Forelimb muscle (tissue), 1 donor: ENCODE data around the gene LHFPL2. TPM values are rescaled to one million over a fixed set of nuclear protein-coding genes. Genes with fewer than 3 reads are reported as not detected.

Experiments used
- DNase-seq: peaks from one replicate; pipeline ENCODE4 v3.0.0-alpha.2; 2013; ENCODE audit warnings: low read depth
- polyA plus RNA-seq: library from polyadenylated mRNA; unstranded; fragments of 120-200 nt; gene quantifications from one replicate; pipeline ENCODE4 v1.2.1, GENCODE V29; 2013; ENCODE audit not compliant: insufficient read length

The LHFPL2 gene
- polyA plus RNA-seq, 1 donor = 48.3 TPM

DNA sequence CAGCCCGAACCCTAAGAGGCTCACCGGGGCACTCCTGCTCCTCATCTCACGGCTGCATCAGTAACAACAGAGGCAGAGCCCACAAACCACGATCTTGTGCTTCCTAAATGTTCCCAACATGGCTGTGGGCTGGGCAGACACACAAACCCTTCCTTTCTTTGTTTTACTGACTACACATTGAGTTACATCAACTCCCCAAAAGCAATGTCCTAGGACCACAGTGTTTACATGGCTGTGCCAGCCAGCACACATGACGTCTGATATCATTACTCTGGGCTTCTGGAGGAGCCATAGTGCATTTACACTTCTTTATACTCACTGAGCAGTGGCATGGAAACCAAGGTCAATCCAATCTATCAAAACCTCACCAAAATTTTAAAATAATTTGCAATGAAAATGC, 101.4 kb downstream of the LHFPL2 start:
- no peak for DNase-seq

DNA sequence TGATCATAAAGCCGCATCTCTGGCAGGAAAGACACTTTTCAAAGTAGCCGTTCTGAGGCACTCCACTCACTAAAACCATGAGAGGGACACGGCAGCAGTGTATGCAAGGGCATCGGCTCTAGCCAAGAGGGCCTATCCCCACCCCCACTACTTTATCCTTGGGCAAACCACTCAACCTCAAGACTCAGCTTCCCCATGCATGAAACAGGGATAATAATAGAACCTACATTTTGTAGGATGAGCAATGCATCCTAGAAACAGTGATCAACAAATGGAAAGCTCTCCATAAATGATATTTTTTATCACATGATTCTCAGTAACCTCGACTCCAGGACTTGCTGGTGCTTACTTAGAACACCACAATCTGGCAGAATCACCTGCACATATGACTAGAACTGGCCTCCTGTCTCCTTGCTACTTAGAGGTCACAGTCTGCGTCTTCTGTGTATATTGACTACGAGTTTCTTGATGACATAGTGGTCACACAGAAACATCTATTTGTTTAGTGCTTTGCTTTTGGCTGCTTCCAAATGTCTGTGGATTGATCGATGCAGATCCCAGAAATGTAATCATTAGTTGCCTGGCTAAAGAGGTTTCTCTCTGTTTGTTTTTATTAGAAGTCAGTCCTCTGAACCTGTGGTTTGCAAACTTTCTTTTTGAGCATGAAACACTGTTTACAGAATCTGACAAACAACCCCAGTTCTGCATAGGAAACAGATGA, 102.1 kb downstream of the LHFPL2 start:
- no peak for DNase-seq

DNA sequence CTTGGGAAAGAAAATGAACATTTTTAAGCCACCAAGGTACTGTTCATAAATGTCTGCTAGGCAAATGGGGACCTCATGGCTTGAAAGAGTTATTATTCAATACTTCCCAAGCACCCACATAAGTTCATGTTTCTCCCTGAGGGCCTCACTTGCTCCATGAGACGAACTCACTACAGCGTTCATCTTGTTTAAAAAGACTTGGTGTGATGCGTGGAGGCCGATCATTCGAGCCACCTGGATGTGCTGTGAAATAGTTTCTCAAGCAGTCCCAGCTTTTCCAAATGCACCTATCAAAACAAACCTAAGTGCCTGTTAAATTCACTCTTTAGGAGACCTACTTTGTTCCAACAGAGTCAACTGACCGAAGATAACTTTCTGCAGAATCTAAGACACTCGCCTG, 103.2 kb downstream of the LHFPL2 start:
- DNase-seq = no peak

DNA sequence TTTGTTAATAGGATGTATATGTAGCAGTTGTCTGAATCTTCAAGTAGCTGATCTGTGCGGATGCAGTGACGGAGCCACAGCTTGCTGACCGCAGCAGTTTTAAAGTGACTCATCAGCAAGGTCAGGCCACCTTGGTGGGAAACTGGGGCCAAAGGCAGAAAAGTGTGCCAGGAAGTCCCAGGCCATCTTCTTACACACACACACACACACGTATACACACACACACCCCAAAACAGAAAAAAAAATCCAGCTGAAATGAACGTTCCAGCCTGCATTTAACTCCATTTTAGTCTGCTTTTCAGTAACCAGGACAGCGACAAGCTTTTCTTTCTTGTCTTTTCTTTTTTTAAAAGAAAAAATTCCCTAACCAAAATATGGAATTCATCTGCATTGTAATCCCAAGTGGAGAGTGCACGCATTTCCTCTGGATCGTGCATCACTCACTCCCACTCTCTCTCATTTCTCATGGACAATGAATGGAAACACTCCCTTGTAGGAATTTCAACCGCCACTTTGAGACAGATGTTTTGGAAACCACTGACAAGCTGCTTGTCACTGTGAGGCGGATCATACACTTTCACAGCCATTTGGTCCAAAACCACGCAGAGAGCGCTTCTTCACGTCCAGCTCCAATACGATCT, 103.9 kb downstream of the LHFPL2 start:
- DNase-seq = peak; percentile 82

DNA sequence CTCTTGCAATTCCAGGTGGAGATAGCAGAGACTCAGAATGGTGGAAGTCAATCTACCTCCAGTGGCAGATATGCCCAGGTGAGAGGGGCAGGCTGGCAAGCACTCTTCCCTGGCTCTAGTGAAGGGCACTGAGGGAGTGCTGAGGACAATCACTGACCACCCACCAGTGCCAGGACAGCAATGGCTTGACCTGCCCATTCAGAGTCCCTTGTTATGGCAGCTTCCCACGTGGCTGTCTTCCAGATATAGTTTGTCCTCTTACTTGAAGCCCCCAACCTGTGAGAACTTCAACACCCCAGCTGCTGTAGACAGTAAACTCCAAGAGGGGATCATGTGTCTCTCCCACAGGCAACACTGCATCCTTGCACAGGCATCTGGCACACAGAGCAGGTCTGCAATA, 104.7 kb downstream of the LHFPL2 start:
- no peak for DNase-seq

DNA sequence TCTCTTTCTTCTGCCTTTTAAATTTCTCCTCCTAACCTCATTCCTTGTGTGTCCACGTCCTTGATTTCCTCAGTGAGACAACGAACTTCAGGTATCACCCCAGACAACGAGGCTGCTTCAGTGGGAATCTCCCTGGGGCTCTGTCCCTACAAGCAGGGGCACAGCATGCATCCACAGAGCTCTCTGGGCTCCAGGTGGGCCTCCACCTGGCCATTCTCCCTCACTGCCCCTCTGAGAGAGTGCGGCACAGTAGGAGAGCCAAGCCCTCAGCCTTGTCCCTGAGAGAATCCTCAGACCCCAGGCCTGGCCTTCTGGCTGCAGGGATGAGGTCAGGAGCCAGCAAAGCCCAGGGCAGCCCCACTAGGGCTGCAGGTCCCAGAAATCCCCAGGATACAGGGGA, 105.3 kb downstream of the LHFPL2 start:
- no peak for DNase-seq

DNA sequence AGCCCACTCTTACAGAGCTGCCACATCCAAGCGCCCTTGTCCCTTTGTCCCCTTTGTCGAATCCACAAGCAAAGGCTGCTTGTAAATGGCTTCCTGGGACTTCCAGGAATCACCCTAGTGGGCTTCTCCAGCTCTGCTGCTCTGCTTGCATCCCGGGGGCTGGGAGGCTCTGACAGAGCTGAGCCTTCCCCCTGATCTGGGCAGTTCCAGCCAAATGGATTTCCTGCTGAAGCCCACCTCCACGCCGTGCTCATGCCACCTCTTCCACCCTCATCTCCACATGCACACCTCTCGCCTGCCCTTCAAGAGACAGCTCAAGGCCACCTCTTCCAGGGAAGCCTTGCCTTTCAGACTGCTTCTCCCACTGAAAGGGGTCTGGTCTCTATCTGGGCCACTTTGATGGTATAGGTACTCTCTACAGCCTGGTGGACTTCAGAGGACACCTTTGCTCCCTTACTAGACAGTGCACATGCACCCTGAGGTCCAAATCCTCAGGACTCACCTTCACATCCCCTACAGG, 106.2 kb downstream of the LHFPL2 start:
- DNase-seq = no peak

DNA sequence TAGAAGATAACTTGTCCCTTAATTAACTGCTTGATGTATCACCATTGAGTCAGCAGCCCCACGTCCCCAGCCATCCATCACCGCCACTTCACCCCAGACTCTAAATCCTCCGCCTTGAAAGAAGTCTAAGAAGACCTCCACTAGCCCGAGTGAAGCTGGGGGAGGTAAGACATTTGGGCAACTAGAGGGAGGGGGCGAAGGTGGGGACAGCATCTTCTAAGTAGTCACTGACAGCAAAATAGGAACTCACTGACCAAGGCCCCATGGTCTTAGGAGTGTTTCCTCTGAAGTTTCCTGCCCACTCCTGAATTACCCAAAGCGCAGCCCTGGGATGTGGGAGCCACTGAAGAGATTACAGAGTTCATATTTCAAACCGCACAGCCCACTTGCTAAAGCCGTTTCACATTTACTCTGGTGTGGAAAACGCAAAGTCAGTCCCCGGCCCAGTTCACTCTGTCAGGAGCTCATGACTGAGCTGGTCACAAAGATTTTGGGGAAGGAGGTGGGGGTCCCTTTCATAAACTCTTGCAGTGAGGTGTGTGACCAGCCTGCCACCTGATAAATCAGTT, 107.4 kb downstream of the LHFPL2 start:
- DNase-seq = no peak

DNA sequence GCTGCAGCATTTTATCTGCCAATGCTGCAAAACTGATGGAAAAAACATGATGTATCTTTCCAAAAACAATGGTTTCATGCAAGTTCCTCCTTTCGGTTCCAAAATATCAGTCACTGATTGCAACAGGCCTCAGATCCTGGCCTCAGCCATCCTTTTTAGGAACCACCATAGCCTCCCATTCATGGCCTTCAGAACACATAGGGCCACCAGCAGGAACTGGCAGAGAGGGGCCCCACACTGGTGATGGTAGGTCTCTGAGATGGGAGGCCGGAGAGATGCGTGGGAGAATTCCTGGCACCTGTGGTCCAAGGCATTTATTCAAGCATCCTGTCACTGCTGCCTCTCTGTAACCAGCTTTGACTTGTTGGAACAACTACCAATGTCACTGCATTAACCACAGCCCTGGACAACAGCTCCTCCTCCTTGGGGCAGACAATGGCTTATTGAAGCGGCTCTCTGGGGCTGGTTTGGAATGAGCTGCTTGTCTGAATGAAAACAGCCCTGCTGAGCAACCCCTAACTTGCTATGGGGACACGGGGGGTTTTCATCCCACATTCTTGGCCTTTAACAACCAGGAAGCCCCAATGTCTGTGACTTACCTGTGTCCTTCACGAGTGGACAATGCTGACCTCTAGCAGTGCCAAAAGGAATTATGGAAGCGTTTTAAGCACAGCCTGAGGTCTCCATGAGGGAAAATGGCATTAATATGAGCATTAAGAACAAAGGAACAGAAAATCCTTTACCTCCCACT, 108.1 kb downstream of the LHFPL2 start:
- no peak for DNase-seq

DNA sequence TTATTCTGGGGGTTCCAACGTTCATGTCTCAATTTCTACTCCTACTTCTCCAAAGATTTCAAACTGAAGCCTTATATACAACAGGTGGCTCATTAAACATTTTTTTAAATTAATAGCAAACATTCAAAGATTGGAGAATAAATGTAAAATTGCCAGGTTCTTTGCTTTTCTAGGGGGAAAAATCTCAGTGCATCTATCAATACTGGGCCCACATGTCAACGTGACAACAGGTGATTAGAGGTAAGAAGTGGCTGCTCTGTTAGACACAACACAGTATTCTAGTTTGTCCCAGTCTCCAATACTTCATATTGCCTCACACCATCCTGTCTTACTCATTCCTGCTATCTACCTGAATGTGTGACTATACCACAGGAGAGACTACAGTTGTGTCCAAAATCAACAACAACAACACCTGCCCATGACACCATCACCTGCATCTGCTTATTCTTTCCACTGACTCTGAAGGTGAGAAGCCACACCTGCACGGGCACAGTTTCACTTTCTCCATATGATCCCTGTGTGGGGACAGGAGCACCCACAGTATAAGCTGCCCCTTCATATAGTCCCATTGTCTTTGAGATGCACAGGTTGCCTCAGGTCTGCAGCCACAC, 110.2 kb downstream of the LHFPL2 start:
- no peak for DNase-seq

DNA sequence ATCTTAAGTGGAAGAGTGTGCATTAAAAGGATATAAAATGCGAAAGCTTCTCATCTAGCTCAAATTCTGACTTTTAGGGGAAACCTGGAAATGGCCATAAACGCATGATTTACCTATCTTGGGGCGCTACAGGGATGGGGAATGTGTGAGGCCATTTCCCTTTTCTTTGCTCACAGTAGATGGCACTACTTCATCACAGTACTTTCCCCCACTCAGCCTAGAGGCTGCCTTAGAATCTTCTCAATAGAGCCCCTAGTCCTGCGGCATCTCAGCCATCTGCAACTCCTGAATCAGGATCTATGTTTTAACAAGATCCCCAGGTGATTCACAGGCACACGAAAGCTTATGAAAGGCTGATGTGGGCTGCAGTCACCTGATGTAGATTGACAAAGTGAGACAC, 110.8 kb downstream of the LHFPL2 start:
- DNase-seq = no peak

DNA sequence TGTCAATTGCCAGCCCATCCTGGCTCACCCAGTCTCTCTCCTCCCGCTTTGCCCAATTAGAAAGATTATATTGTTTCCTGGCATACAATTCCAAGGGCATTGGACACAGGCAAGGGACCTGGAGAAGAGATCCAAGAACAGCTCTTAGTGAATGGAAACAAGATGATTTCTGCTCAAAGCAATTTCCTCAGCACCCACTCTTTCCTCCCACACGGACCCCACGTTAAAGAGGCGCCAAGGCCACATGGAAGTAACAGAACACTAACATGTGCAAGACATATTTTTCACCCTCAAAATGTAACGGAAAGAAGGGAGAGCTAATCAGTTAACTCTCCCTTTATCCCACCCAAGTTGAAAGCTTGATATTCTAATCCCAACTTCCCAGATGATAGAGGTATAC, 111.2 kb downstream of the LHFPL2 start:
- no peak for DNase-seq

DNA sequence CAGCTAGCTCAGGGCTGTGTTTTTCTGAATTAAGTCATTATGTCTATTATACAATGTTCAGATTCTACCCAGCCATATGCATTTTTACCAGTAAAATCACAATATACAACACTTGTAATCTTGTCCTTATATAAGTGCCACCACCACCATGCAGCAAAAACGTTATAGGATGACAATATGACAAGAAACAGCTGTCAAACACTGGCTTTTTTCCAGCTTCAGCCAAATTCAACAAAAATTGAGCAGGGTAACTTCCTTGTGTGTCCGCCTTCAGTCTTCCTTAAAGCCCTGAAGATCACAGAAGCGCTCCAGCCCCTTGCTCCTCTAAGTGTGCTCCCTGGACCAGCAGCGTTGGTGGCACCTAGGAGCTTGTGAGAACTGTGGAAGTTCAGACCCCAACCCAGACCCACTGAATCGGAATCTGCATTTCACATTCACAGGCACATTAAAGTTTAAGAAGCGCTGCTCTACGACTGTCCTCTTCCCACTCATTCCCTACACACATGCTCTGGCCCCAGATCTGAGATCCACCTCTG, 111.8 kb downstream of the LHFPL2 start:
- DNase-seq = no peak

DNA sequence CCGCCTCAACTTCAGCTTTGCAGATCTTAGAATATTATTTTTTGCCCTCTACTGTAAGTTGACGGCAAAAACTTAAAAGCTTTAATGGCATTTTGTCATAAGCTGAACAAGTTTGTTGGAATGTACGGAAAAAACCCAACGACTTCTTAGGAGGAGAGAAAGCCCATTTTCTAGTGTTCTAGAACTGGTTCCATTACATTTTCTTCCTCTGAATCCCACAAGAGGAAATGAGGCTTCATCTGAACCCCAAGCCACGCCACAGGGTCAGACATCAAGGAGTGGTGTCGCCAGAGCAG, 113.7 kb downstream of the LHFPL2 start:
- no peak for DNase-seq

DNA sequence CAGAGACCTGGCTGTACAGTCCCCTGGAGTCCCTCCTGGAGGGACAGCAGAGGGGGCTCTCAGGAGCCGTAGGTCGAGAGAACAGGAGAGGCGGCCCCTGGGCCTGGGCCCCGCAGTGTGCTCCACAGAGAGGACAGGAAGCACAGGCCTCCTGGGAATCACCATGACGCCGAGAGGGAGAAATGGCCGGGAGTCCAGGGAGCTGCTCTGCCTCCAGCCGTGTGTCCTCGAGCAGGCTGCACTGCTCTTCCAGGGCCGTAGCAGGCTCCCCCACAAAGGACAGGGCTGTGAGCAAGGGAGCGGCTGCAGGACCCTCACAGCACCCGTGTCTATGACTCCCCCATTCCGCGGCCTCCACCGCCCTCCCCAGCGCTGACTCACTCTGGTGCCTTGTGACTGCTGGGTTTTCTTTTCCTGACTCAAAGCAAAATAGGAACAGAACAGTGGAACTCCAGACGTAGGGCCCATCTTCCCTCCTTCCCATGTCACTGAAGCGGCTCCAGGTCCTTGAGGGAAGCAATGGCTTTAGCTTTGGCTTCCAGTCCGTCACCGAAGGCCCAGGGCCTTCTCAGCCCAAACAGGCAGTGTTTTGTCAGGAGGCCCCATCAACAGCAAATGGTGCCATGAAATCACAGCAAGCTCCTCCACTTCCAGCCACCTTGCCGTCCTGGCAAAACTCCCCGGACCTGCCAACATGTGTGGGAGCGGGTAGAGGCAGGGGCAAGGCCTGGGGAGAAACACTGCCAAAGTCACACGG, 114.2 kb downstream of the LHFPL2 start:
- DNase-seq = no peak

DNA sequence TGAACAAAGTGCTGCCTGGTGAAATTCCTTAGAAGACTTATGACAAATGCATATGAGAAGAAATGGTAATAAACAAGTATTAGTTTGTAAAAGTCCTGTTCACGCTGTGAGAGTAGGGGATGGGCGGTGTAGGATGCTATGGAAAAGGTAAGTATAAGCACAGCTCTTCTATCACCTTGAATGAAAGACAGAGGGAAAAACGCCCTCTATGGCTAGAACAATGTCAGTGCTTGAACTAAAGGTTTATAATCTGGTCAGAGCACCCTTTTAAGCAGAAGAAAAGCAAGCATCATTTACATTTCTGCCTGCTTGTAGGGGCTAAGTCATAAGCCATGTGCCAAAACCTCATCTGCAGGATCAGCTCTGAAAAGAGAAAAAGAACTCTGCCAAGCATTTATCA, 115.2 kb downstream of the LHFPL2 start:
- no peak for DNase-seq

DNA sequence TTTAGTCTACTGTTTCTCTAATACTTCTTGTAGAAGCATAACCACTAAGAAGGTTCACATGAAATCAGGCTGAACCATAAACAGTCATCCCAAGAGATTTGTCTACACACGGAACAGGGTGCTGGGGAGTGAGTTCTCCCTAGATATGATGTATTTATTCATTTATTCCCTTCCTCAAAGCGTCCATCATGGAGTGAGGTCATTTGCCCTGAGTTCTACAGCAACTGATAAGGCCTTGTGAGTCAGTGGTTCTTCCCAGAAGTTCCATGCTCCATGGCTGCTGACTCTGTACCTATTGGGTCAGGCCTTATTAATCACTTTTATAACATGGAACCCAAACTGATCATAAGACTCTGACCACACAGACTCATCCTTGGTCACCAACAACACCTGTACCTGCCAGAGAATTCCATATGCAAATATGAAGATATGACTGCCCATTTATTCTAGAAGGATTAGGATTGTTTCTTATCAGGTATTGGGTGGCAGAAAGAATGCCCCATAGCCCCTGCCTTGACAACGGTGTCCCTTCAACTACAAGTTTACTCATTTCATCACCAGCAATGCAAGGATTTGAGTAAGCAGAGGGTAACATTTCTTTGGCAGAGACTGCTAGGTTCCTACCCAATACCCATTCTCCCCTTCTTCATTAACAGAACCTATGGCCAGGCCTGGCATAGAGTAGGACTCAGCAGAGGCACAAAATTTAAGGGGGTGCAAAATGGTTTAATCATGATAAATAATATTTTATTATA, 118.1 kb downstream of the LHFPL2 start:
- DNase-seq = no peak

DNA sequence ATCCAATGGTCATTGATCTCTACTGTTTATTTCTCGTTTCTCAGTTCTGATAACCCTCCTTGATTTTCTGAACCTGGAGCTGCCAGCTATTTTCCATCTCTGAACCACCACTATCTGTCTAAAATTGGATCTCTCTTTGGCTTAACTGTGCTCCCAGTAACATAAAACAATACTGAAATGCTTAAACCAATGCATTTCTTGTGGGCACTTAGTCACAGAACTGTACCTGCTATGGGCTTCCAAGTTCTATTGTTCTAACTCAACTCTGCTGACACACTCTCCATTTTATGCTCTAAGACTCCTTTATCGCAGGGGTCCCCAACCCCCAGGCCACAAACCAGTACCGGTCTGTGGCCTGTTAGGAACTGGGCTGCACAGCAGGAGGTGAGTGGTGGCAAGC, 120.6 kb downstream of the LHFPL2 start:
- no peak for DNase-seq

DNA sequence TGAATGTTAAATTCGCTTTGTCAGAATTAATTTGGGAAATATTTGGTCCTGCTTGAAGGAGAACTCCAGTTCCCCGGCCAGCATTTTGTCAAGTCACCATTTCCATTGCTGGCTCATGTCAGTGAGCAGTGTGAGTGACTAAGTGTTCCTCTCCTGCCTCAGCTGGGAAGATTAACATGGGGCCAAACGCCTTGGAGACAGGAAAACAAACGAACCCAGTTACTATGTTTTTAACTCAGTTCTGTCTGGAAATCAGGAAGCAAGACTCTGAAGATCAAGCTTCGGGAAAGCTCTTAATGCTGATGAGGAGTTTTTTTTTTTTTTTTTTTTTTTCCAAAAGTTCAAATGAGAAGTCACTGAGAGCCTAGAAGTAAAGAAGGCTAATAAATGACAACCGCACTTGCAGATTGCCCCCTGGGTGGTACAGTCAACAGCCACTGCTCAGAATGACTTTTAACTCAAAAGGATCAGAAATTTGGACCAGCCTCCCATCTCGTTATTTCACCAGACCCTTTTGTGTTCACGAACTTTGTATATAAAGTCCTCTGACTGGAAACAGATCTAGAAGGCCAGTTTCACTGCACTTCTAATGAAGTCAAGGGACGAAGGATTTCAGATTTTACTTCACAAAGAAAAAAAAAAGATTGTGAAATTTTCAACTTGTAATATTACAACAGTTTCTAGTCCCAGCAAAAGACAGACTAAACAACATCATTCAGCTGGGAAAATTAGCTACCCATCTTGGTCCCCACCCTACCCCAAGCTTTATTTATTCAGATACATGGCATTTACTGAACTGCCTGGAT, 121.3 kb downstream of the LHFPL2 start:
- peak; percentile 91 for DNase-seq
